ENCODE measurements around the gene UHRF2. TPM values are rescaled to one million over a fixed set of nuclear protein-coding genes. Genes with fewer than 3 reads are reported as not detected.

Gene UHRF2
- total and polyA plus RNA-seq, 9 of the 15 experiments (the other 6 are each of a cell fraction or from before 2014, with no cell fraction given) = 5.6 to 39.0 (median 20.1) TPM

- Histone ChIP-seq H3K9ac (ENCODE audit: insufficient read depth in 1 of 2, low read depth in 2 of 2, low read length in 2 of 2) (no peak overlapping the region), H3K4me2 (ENCODE audit: insufficient read depth, low read length) (no peak overlapping the region), H3K4me3 (no peak overlapping the region), H4K20me1 (replicated peaks; ENCODE audit: control insufficient read depth, insufficient read depth, low read length) (no peaks in the 10 kb centered on the region), H3K36me3 (ENCODE audit: control insufficient read depth, insufficient read depth, low read length) (peaks cover 44% of the 10 kb centered on the region; the same call in 1 of the 3 replicates), H2AFZ (ENCODE audit: low read depth, low read length) (no peak overlapping the region), H3K27me3 (ENCODE audit: control insufficient read depth in 2 of 2, insufficient read depth in 2 of 2, low read length in 2 of 2) (no peaks in the 10 kb centered on the region), H3K9me3 (replicated peaks; ENCODE audit: control insufficient read depth, insufficient read depth, low read depth, low read length) (no peaks in the 10 kb centered on the region), H3K4me1 (replicated peaks in 1 of 2; ENCODE audit: control insufficient read depth in 2 of 2, insufficient read depth in 2 of 2, low read length in 2 of 2) (no peaks in the 10 kb centered on the region), H3K27ac (ENCODE audit: extremely low read depth, low read depth, low read length) (no peak overlapping the region), H3K79me2 (ENCODE audit: control insufficient read depth, insufficient read depth, low read length) (no peaks in the 10 kb centered on the region), H3K9me1 (ENCODE audit: control insufficient read depth, insufficient read depth, low read length) (no peaks in the 10 kb centered on the region)
- CTCF ChIA-PET (ENCODE audit: low intra/inter-chr PET ratio) = no interaction called here
- BruUV-seq (replicated peaks) = no TSS peak
- in situ Hi-C loops (cut with MboI) (no loop called here), intact Hi-C loops (cut with micrococcal nuclease) (no loop called here)
- DNase-seq (ENCODE audit: extremely low read depth in 1 of 4, low spot score in 3 of 4) (no peak), ATAC-seq (no peak), FAIRE-seq (no peak)
- no peak for TF ChIP-seq FOXJ3 (CRISPR knock-in tag; IDR thresholded peaks at IDR 0.05)
- TF ChIP-seq ADNP (tag; IDR thresholded peaks at IDR 0.05) = no peak
- TF ChIP-seq ZNF165 (CRISPR knock-in tag; IDR thresholded peaks at IDR 0.05; ENCODE audit: borderline replicate concordance) = no peak
- TF ChIP-seq U2AF2 (optimal IDR thresholded peaks at IDR 0.05; ENCODE audit: low read depth, low read length) = no peak
- TF ChIP-seq, protein P1, sequence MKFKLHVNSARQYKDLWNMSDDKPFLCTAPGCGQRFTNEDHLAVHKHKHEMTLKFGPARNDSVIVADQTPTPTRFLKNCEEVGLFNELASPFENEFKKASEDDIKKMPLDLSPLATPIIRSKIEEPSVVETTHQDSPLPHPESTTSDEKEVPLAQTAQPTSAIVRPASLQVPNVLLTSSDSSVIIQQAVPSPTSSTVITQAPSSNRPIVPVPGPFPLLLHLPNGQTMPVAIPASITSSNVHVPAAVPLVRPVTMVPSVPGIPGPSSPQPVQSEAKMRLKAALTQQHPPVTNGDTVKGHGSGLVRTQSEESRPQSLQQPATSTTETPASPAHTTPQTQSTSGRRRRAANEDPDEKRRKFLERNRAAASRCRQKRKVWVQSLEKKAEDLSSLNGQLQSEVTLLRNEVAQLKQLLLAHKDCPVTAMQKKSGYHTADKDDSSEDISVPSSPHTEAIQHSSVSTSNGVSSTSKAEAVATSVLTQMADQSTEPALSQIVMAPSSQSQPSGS (CRISPR knock-in tag; IDR thresholded peaks at IDR 0.05) = no peak
- TF ChIP-seq EHMT2 (IDR thresholded peaks at IDR 0.05) = no peak
- TF ChIP-seq, protein P2, sequence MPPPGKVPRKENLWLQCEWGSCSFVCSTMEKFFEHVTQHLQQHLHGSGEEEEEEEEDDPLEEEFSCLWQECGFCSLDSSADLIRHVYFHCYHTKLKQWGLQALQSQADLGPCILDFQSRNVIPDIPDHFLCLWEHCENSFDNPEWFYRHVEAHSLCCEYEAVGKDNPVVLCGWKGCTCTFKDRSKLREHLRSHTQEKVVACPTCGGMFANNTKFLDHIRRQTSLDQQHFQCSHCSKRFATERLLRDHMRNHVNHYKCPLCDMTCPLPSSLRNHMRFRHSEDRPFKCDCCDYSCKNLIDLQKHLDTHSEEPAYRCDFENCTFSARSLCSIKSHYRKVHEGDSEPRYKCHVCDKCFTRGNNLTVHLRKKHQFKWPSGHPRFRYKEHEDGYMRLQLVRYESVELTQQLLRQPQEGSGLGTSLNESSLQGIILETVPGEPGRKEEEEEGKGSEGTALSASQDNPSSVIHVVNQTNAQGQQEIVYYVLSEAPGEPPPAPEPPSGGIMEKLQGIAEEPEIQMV (tag; conservative IDR thresholded peaks at IDR 0.05; ENCODE audit: low read depth) = no peak
- TF ChIP-seq ZBTB11 (CRISPR knock-in tag; IDR thresholded peaks at IDR 0.05) = no peak
- no peak for TF ChIP-seq BCL6 (CRISPR knock-in tag; IDR thresholded peaks at IDR 0.05)
- 68% methylated on average over 2 of the region's 2 CpGs for WGBS (ENCODE audit: insufficient coverage, low coverage, missing lambda C conversion rate)
- POLR2A ChIA-PET = no interaction called here
Measured at GRCh38 chr9:6479959-6480358, 67.0 kb downstream of the UHRF2 start.
